GM19043 (cell line): ENCODE measurements around the gene DHDH.
"Not testable (repeated sequence)": the region's sequence is repeated elsewhere in the genome, so short reads cannot be mapped to it uniquely, and the experiment has no call there.

ENCODE experiments used
- ATAC-seq: cut with Tn5 transposase; IDR thresholded peaks from one replicate; pipeline ENCODE4 v1.9.1; 2021; ENCODE audit warnings: low read depth; ENCODE audit not compliant: unreplicated experiment

Gene DHDH

DNA sequence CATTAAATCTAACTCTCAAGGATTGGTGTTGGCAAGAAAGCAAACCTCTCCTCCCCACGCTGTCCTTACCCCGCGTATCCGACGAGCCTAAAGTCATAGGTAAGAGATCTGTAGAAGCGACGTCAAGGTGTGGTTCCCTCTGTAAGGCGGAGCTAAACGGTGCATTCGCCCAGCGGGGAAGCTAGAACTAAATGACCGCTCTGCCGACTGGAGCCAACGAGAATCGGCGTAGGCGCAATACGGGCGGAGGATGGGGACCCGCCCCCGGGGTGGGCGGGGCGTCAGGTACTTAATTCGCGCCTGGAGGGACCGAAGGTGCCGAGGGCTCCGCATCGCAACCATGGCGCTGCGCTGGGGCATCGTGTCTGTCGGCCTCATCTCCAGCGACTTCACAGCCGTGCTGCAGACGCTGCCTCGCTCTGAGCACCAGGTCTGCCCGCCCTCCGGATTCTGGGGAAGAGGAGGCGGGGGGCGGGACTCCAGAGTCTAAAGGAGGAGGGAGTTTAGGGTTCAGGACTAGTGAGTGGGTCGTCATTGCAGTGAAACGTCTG is at the start of gene DHDH:
Gene DHDH (plus strand): TSS at position 318 of the 551 bp plus-strand sequence. CDS start 23 bp downstream, at position 341.
- no peak for ATAC-seq

DNA sequence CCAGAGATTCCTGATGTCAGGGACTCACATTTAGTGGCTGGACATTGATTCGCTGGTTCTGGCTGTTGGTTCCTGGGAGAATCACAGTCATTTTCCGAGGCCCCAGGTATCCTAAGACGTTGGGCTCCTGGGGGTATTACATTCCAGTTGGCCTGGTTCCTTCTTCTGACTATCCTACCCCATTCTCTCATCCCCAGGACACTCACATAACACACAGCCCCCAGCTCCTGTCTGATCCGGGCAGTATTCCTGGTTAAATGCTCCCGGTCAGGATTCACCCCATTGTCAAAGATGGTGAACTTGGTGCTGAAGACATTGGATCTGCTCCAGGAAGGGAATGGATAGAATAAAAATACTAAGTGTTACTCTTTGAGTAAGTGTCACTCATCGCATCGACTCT is 49.8 kb upstream of the DHDH start:
- ATAC-seq = no peak

DNA sequence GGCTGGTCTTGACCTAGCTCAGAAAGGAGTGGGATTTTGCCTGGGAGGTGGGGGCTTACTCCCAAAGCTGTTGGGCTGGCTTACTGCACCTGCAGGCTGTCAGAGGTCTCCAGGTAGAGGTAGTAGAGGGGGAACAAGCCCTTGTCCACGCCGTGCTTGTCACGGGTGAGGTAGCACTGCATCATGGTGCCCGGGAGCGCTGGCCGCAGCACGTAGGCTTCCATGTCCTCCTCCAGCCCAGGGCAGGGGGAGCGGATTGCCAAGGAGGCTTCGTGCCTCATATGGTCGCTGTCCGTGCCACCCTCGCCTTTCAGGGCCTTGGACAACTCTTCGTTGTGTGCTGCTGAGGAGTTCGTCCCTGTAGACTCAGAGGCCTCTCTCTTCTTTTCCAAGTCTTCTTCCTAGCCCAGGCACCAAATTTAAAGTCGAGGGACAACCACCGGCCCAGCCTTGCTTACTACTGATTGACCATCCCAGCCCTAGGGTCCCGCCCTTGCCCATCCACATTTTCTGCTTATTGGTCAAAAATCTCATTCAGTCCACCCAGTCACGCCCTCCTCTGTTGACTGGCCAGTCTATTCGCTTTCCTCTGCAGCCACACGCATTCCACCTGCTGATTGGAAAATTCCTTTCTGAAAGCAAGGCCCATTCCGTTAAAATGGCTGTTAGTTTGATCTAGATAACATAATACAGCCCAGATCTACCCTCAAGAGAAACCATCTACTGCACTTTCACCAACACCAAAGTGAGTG is 45.5 kb upstream of the DHDH start:
- no peak for ATAC-seq

DNA sequence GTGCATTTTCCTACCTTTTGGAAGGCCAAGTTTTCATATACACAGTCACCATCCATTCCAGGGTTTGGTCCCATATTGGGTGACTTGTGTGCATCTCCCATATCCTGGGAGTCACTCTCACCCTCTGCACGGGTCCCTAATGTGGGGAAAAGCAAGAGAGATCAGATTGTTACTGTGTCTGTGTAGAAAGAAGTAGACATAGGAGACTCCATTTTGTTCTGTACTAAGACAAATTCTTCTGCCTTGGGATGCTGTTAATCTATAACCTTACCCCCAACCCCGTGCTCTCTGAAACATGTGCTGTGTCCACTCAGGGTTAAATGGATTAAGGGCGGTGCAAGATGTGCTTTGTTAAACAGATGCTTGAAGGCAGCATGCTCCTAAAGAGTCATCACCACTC is 44.0 kb upstream of the DHDH start:
- not testable (repeated sequence) for ATAC-seq

DNA sequence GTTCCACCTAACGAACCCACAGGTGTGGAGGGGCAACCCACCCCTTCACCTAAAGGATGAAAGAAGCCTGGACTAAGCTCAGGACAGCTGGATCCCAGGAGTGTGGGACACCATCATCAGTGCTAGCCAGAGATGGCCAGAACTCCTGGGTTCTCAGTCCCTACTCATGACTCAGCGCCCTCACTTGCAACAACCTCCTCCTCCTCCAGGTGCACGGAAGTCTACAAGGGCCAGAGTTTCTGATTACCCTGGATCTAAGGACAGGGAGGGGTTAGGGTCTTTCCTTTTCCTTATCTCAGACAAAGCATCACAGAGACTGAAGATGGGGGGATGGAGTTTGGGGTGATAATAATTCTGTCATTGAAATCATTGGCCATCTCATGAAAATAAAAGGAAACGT is 42.9 kb upstream of the DHDH start:
- no peak for ATAC-seq

DNA sequence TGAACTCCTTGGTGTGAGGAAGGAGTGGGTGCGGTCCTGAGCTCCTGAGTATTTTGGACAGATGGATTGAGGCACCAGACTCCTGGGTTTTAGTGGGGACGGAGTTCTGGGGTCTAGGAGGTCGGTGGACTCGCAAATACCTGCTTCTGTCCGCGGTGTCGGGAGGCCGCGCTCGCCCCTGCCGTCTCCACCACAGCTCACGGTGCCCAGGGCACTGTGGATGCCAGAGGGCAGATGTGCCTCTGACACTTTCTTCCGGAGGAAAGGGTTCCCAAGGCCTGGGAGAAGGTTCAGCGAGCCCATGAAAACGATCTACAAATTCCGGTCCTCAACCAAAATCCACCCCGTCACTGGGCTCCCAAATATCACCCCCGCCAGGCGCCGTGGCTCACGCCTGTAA is 38.3 kb upstream of the DHDH start:
- no peak for ATAC-seq

DNA sequence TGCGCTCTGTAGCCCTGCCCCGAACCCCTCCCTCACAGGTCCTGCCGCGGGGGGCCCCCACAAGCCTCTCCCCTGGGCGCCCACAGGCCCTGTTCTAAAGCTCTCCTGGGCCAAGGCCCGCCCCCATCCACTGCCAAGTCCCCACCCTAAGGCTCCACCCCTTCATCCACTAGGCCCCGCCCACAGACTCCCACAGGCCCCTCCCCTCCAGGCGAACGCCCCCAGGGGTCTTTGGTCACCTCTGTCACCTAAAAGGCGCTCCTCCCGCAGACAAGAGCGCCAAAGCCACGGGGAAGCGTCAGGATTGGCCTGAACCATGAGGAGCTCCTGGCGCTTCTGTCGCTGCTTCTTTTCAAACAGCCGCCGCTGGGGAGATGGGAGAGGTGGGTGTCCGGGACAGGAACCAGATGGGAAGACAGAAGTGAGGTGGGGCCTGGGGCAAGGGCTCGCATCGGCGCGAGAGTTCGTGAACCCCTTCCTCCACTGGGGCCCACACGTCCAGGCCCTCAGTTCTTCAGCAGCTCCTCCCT is 37.2 kb upstream of the DHDH start:
- no peak for ATAC-seq

DNA sequence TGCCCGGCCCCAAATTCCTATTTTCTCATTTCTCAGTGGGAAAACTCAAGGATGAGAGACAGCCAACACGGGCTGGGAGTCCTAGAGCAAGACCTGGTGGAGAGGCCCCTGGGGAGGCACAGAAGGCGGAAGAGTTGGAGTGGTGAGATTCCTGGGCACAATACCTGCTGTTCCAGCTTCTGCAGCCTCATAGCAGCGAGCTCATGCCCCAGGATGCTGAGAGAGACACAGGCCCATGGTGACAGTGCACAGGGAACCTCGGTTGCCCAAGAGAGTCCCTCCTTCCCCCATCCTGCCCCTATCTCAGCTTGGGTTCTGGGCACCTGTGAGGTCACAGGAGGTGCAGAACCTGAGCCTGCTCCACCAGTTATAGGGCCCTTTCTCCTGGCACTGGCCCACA is 36.3 kb upstream of the DHDH start:
- ATAC-seq = no peak

DNA sequence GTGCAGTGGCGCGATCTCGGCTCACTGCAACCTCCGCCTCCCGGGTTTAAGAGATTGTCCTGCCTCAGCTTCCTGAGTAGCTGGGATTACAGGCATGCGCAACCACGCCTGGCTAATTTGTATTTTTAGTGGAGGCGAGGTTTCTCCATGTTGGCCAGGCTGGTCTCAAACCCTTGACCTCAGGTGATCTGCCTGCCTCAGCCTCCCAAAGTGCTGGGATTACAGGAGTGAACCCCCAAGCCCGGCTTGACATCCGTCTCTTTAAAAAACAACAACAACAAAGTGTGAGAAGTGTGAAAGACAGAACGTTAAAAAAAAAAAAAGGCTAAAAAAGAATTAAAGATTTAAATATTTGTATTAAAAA is 34.1 kb upstream of the DHDH start:
- not testable (repeated sequence) for ATAC-seq

DNA sequence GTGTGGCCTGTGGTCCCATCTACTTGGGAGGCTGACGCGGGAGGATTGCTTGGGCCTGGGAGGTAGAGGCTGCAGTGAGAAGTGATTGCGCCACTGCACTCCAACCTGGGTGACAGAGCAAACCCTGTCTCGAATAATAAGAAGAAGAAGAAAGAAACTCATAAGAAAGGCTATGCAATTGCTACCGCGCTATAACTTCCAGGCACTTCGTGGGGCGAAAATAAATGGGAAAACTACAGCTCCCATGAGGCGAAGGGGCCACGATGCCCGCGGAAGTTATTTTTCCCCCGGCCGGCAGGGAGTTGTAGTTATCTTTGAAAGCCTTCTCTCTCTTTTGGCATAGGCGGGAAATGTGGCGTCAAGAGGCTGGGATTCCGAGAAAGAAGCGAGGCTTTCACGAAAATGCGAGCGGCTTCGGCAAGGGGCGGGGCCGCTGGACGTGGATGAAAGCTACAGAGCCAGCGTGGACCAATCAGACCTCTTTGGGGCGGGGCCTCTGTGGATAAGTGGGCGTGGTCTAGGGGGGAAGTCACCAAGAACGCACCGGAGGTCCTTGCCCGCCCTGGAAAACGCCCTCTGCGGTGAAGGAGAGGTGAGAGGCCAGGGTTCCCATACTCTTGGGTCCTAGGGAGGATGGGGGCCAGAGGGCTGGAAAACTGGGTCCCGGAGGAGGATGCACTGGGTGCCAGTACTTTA is 33.6 kb upstream of the DHDH start, which contains the start of gene NUCB1:
Gene NUCB1 (plus strand): TSS at position 532 of the 696 bp plus-strand sequence. CDS start 485 bp downstream, outside the sequence.
- ATAC-seq = peak; percentile 87

DNA sequence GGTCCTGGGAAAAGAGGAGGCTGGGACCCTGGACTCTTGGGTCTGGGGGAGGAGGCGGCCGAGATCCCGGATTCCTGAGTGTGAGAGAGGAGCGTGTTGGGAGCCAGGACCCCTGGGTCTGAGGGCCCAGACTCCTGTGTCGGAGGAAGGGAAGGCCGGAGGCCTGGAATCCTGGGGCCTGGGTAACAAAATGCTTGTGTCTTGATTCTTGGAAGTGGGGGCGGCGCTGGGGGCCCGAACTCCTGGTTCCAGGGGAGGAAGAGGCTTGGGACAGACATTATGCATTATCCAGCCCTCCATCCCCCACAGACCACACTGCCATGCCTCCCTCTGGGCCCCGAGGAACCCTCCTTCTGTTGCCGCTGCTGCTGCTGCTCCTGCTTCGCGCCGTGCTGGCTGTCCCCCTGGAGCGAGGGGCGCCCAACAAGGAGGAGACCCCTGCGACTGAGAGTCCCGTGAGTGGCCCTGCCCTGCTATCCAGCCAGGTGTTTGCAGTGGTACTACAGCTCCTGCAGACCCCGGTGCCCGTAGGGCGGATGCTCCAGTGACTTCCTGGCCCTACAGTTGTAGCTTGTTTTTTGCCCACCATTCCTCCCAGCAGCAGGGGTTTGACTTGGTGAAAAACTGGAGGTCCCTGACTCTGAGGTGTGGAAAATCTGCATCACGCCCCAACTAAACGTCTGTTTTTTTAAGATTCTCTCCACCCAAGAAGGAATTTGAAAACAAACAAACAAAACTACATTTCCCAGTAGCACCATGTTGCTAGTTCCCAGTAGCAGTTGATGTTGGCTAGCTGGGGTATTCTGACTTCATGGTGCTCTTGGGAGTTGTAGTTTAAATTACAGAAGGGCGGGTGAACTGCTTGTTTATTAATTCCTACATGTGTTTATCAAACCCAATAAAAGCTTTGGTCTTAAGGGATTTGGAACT is 32.8 kb upstream of the DHDH start:
- no peak for ATAC-seq

DNA sequence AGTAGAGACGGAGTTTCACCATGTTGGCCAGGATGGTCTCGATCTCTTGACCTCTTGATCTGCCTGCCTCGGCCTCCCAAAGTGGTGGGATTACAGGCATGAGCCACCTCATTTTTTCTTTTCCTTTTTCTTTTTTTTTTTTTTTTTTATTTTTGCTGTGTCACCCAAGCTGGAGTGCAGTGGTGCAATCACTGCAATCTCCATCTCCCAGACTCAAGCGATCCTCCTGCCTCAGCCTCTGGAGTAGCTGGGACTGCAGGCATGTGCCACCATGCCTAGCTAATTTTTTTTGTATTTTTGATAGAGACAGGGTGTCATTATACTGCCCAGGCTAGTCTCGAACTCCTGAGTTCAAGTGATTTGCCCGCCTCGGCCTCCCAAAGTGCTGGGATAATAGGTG is 31.2 kb upstream of the DHDH start:
- ATAC-seq = not testable (repeated sequence)

DNA sequence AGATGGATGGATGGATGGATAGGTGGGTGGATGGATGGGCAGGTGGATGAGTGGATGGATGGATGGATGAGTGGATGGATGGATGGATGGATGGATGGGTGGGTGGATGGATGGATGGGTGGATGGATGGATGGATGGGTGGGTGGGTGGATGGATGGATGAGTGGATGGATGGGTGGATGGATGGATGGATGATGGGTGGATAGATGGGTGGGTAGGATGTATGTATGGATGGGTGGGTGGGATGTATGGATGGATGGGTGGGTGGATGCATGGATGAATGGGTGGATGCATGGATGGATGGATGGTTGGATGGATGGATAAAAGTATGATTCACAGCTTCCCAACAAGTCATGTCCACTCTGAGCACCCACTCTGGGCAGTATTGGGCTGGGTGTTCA is 29.7 kb upstream of the DHDH start:
- ATAC-seq = not testable (repeated sequence)

DNA sequence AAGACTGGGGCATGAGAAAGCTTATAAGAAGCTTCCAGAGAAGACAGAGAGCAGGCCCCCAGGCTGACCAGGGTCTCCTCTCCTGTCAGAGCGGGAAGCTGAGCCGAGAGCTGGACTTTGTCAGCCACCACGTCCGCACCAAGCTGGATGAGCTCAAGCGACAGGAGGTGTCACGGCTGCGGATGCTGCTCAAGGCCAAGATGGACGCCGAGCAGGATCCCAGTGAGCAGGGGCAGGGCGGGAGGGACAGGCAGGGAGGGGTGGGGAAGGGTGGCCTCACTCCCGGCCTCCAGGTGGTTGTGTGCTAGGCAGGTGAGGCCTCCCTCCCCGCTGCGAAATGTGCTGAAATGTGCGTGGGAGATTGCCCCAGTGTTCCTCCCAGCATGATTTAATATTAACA is 27.8 kb upstream of the DHDH start:
- no peak for ATAC-seq

DNA sequence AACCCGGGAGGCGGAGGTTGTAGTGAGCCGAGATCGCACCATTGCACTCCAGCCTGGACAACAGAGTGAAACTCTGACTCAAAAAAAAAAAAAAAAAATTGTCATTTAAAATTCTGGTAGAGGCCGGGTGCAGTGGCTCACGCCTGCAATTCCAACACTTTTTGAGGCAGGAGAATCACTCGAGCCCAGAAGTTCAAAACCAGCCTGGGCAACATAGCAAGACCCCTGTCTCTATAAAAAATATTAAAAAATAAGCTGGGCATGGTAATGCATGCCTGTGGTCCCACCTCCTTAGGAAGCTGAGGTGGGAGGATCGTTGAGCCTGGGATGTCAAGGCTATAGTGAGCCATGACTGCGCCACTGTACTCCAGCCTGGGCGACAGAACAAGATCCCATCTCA is 27.2 kb upstream of the DHDH start:
- ATAC-seq = no peak

DNA sequence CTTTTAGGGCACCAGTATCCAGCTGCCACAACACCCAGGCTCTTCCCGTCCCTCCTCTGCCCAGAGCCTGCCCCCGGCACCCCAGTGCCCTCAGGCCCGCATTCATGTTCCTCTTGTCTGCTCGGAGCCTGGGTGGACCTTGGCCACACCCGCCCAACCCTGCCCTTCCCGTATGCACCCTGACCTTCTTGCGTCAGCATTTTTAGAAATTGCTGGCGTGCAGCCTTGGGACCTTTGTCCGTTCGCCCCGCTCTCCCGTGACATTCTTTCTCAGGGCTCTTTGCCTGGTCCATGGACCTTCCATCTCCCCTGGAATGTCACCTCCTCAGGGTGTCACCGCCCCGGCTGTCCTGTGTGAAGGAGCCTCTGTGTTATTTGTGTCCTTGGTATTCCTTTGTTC is 25.8 kb upstream of the DHDH start:
- ATAC-seq = no peak

DNA sequence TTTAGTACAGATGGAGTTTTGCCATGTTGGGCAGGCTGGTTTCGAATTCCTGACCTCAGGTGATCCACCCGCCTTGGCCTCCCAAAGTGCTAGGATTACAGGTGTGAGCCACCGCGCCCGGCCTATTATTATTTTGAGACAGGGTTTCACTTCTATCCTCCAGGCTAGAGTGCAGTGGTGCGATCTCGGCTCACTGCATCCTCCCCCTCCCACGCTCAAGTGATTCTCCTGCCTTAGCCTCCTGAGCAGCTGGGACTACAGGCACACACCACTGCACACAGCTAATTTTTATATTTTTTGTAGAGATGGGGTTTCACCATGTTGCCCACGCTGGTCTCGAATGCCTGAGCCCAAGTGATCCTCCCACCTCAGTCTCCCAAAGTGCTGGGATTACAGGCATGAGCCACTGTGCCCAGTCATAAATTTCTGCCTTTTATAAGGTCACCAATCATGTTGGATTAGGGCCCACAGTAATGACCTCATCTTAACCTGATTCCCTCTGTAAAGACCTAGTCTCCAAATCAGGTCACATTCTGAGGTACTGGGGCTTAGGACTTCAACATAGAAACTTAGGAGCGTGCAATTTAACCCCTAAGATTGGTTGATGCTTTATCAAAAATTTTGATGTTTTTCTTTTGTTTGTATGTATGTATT is 23.9 kb upstream of the DHDH start:
- not testable (repeated sequence) for ATAC-seq

DNA sequence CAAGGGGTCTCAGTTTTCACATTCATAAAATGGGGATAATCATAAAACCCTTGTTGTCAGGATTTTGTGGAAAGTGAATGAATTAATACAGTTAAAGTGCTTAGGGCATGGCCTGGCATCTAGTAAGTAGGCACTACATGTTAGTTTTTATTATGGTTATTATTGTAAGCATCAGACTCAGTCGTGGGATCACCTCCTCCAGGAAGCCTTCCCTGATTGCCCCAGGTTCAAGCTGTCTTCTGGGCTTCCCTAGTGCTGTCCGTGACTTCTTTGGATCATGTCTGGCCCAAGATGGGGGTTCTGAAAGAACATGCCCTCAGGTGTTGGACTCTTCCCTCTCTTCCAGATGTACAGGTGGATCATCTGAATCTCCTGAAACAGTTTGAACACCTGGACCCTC is 22.7 kb upstream of the DHDH start:
- ATAC-seq = no peak

DNA sequence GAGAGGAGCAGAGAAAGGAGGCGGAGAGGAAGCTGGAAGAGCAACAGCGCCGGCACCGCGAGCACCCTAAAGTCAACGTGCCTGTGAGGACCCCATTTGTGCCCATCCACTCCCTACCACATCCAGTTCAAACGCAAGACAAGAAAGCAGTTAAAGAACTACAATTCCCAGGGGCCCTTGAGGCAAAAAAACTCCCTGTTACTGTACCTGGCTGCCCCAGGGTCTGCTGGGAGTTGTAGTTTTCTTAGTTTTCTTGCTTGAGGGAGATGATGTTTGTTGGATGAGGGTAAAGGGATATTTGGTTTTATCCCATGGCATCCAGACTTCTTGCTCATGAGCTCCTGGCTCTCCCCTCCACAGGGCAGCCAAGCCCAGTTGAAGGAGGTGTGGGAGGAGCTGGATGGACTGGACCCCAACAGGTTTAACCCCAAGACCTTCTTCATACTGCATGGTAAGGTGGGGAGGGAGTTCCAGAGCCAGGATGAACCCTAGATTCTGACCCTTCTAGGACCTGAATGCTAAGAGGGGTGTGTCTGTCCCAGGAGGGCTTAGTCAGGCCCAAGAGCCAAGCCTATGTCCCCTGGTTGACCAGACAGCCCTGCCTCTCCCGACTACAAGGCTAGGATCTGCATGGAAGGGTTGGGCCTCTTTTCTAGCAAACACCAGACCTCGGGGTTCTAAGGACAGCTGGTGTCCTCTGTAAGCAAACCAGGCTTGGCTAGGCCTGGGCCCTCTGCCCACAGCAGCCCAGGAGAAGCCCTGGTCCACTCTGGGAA is 20.2 kb upstream of the DHDH start:
- no peak for ATAC-seq
